WTC11 (cell line): Measurements from ENCODE around the gene NUCB2. TPM values are rescaled to one million over a fixed set of nuclear protein-coding genes. Genes with fewer than 3 reads are reported as not detected.

Experiments used
- ATAC-seq: fragments of 200-7000 bp; cut with Tn5 transposase; 2 replicates; pipeline ENCODE4 v1.10.0; 2021; ENCODE audit warnings: mild to moderate bottlenecking, moderate library complexity
- CTCF ChIA-PET: fragments of 300-600 bp; sonication (Branson Sonifier 250); formaldehyde crosslinking; loops from one replicate; lab custom pipeline; 2021; ENCODE audit warnings: antibody characterized with exemption; lab: Charles Lee
- POLR2A ChIA-PET: fragments of 350-600 bp; sonication (Branson Sonifier 250); formaldehyde crosslinking; loops from one replicate; lab custom pipeline; 2021; ENCODE audit warnings: antibody characterized with exemption; lab: Charles Lee
- DNase-seq: peaks from one replicate; pipeline ENCODE4 v3.0.0; 2021; ENCODE audit warnings: low spot score
- H3K27ac Mint-ChIP-seq: 2 replicates; pipeline ENCODE4 v1.8.0; 2021; ENCODE audit warnings: mixed read lengths
- H3K27me3 Mint-ChIP-seq: 2 replicates; pipeline ENCODE4 v1.8.0; 2021; ENCODE audit warnings: low read depth, mild to moderate bottlenecking, moderate library complexity, mixed read lengths
- H3K36me3 Mint-ChIP-seq: 2 replicates; pipeline ENCODE4 v1.8.0; 2021; ENCODE audit warnings: mixed read lengths
- H3K4me1 Mint-ChIP-seq: 2 replicates; pipeline ENCODE4 v1.8.0; 2022; ENCODE audit warnings: mixed read lengths
- H3K4me3 Mint-ChIP-seq: 2 replicates; pipeline ENCODE4 v1.8.0; 2021; ENCODE audit warnings: mild to moderate bottlenecking, moderate library complexity, mixed read lengths
- H3K9me3 Mint-ChIP-seq: 2 replicates; pipeline ENCODE4 v1.8.0; 2021; ENCODE audit warnings: mixed read lengths
- ATF6 ChIP-seq: sonication (generic); formaldehyde crosslinking; IDR thresholded peaks from 2 replicates; pipeline ENCODE4 v1.8.1; 2023; ENCODE audit warnings: mild to moderate bottlenecking, missing genetic modification reagents
- CBFB ChIP-seq: sonication (generic); formaldehyde crosslinking; IDR thresholded peaks from 2 replicates; pipeline ENCODE4 v1.8.1; 2022; ENCODE audit warnings: mild to moderate bottlenecking, low read depth, missing genetic modification reagents
- ESRRA ChIP-seq: sonication (generic); formaldehyde crosslinking; IDR thresholded peaks from 2 replicates; pipeline ENCODE4 v1.8.1; 2022; ENCODE audit warnings: mild to moderate bottlenecking, missing genetic modification reagents, borderline replicate concordance
- GABPB1 ChIP-seq: sonication (generic); formaldehyde crosslinking; IDR thresholded peaks from 2 replicates; pipeline ENCODE4 v1.8.1; 2023; ENCODE audit warnings: mild to moderate bottlenecking, missing genetic modification reagents
- HMGXB4 ChIP-seq: sonication (generic); formaldehyde crosslinking; IDR thresholded peaks from 2 replicates; pipeline ENCODE4 v1.8.1; 2023; ENCODE audit warnings: mild to moderate bottlenecking, moderate library complexity, missing genetic modification reagents
- IRF1 ChIP-seq: sonication (generic); formaldehyde crosslinking; IDR thresholded peaks from 2 replicates; pipeline ENCODE4 v1.8.0; 2023; ENCODE audit warnings: missing genetic modification reagents
- MAX ChIP-seq: sonication (generic); formaldehyde crosslinking; IDR thresholded peaks from 2 replicates; pipeline ENCODE4 v1.8.0; 2022; ENCODE audit warnings: mild to moderate bottlenecking, missing genetic modification reagents
- NFYB ChIP-seq: sonication (generic); formaldehyde crosslinking; conservative IDR thresholded peaks from 2 replicates; pipeline ENCODE4 v1.8.0; 2022; ENCODE audit warnings: low read depth, missing genetic modification reagents
- NR2C2 ChIP-seq: sonication (generic); formaldehyde crosslinking; IDR thresholded peaks from 2 replicates; pipeline ENCODE4 v1.8.0; 2022; ENCODE audit warnings: mild to moderate bottlenecking, missing genetic modification reagents
- PRDM15 ChIP-seq: sonication (generic); formaldehyde crosslinking; IDR thresholded peaks from 2 replicates; pipeline ENCODE4 v1.8.0; 2022; ENCODE audit warnings: missing genetic modification reagents
- ZMAT4 ChIP-seq: fragments of 250-450 bp; sonication (Bioruptor Pico); IDR thresholded peaks from 2 replicates; pipeline ENCODE4 v1.9.0; 2021; ENCODE audit warnings: mild to moderate bottlenecking
- ZNF263 ChIP-seq: sonication (generic); formaldehyde crosslinking; IDR thresholded peaks from 2 replicates; pipeline ENCODE4 v1.8.1; 2022; ENCODE audit warnings: low read depth, mild to moderate bottlenecking, moderate library complexity, missing genetic modification reagents
- ZNF317 ChIP-seq: sonication (generic); formaldehyde crosslinking; IDR thresholded peaks from 2 replicates; pipeline ENCODE4 v1.8.1; 2023; ENCODE audit warnings: low read depth, mild to moderate bottlenecking, moderate library complexity, missing genetic modification reagents, borderline replicate concordance
- ZNF671 ChIP-seq: fragments of 250-450 bp; sonication (Bioruptor Pico); IDR thresholded peaks from 2 replicates; pipeline ENCODE4 v1.8.0; 2021; ENCODE audit warnings: mild to moderate bottlenecking
- ZSCAN18 ChIP-seq: fragments of 250-450 bp; sonication (Bioruptor Pico); IDR thresholded peaks from 2 replicates; pipeline ENCODE4 v2.1.2; 2022; ENCODE audit warnings: mild to moderate bottlenecking, moderate library complexity
- total RNA-seq: library from RNA; stranded (reverse); gene quantifications from 3 replicates; pipeline ENCODE4 v1.2.3, GENCODE V29; 2021

Gene NUCB2
- total RNA-seq, 1 experiment from 2014 or later: 16.1 TPM

GRCh38 chr11:17244046-17244445 is 32.5 kb upstream of the NUCB2 start (continued):
- TF ChIP-seq PRDM15 (CRISPR knock-in tag) (no peak), IRF1 (CRISPR knock-in tag) (no peak), ESRRA (CRISPR knock-in tag) (no peak)
- TF ChIP-seq, all 79 proteins: peak for 0

- Mint-ChIP-seq H3K4me3 (no peak overlapping the region), H3K36me3 (no peaks in the 10 kb centered on the region), H3K27ac (no peak overlapping the region), H3K9me3 (peaks cover 4% of the 10 kb centered on the region; the same call in 1 of the 2 replicates), H3K27me3 (no peaks in the 10 kb centered on the region), H3K4me1 (no peaks in the 10 kb centered on the region)
- DNase-seq (no peak), ATAC-seq (no peak)
- no peak for TF ChIP-seq NR2C2 (CRISPR knock-in tag)
- CTCF ChIA-PET: no interaction called here
- POLR2A ChIA-PET: no interaction called here
These were observed 25.8 kb upstream of the NUCB2 start for GRCh38 chr11:17250561-17251350.

GRCh38 chr11:17252704-17253103 is 23.8 kb upstream of the NUCB2 start:
- H3K27me3 Mint-ChIP-seq: no peaks in the 10 kb centered on the region
- no peaks in the 10 kb centered on the region for H3K4me1 Mint-ChIP-seq
- peaks cover 4% of the 10 kb centered on the region; the same call in 1 of the 2 replicates for H3K9me3 Mint-ChIP-seq
- no peak overlapping the region for H3K4me3 Mint-ChIP-seq
- CTCF ChIA-PET: interaction anchor here (1.7 kb wide), 1 partner anchor 15 kb away, joined by 4 read pairs; no protein-coding TSS in a partner anchor
- POLR2A ChIA-PET: no interaction called here
- no peak for TF ChIP-seq GABPB1
- TF ChIP-seq ATF6 (CRISPR knock-in tag): no peak
- TF ChIP-seq ZMAT4 (CRISPR knock-in tag): no peak
- no peak for TF ChIP-seq ZNF263 (CRISPR knock-in tag)
- TF ChIP-seq IRF1 (CRISPR knock-in tag): no peak
- no peak for TF ChIP-seq CBFB (CRISPR knock-in tag)
- TF ChIP-seq, all 79 proteins: peak for 0
- ATAC-seq: no peak
- no peak for DNase-seq
- H3K27ac Mint-ChIP-seq: no peak overlapping the region
- H3K36me3 Mint-ChIP-seq: no peaks in the 10 kb centered on the region

- H3K36me3 Mint-ChIP-seq: no peaks in the 10 kb centered on the region
- H3K9me3 Mint-ChIP-seq: no peaks in the 10 kb centered on the region
- no peak overlapping the region for H3K4me3 Mint-ChIP-seq
- DNase-seq: no peak
- POLR2A ChIA-PET: no interaction called here
- no peak for ATAC-seq
- H3K4me1 Mint-ChIP-seq: no peaks in the 10 kb centered on the region
- H3K27ac Mint-ChIP-seq: no peak overlapping the region
- CTCF ChIA-PET: interaction anchor here (1.0 kb wide), 1 partner anchor 147 kb away, joined by 3 read pairs; no protein-coding TSS in a partner anchor
- H3K27me3 Mint-ChIP-seq: no peaks in the 10 kb centered on the region
- TF ChIP-seq NFYB (CRISPR knock-in tag) (no peak), ZSCAN18 (CRISPR knock-in tag) (no peak), ZNF671 (no peak), HMGXB4 (CRISPR knock-in tag) (no peak), MAX (CRISPR knock-in tag) (no peak), ZNF317 (CRISPR knock-in tag) (no peak)
These were observed 20.0 kb upstream of the NUCB2 start for GRCh38 chr11:17256512-17256911.
